ENCODE measurements around the gene ETFA.

ETFA gene

DNA sequence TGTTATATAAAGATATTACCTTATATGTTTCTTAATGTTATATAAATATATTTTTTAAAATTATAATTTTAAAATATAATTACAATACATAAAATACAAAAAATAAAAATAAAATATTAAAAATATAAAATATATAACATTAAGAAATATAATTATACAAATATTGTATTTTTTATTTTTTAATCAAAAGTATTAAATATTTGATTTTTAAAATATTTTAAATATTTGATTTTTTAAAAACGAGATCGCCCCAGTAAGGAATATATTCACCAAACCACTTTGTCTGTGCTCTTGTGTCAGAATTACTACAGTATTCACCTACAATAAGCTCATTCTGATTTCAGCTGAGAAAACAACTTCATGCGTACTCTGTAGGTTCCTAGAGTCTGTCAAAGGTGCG lies 89.1 kb downstream of the ETFA start (continued):
- TF ChIP-seq ZNF501 (tag by site-specific recombination; IDR thresholded peaks at IDR 0.05) (no peak), ZNF155 (tag by site-specific recombination; IDR thresholded peaks at IDR 0.05) (no peak), ZFP3 (tag by site-specific recombination; IDR thresholded peaks at IDR 0.05; ENCODE audit: low read depth) (no peak), ZBTB21 (tag by site-specific recombination; IDR thresholded peaks at IDR 0.05) (no peak), ZFP37 (tag by site-specific recombination; IDR thresholded peaks at IDR 0.05) (no peak), ZNF843 (tag by site-specific recombination; IDR thresholded peaks at IDR 0.05) (no peak)

DNA sequence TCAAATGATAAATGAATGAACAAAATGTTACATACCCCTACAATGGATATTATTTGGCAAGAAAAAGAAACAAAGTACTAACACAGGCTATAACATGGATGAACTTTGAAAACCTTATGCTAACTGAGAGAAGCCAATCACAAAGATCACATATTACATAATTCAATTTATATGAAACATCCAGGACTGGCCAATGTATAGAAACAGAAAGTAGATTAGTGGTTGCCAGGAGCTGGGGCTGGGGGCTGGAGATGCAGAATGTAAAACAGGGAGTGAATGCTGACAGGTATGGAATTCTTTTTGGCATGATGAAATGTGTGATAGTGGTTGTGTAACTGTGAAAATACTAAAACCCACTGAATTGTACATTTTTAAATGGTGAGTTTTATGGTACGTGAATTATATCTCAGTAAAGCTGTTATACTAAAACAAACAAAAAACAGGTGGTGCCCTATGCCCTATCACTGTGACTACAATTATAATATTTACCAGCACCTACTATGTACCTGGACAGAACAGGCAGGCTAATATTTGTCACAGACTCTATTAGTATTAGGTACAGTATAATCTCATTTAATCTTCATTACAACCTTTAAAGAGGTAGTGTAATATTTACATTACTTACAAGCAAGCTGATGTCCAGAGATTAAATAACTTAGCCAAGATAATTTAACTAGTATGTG lies 90.0 kb downstream of the ETFA start:
- Histone ChIP-seq H3K9me3 (ENCODE audit: control insufficient read depth, insufficient read depth, low read depth, low read length) (no peaks in the 10 kb centered on the region), H3K27ac (ENCODE audit: extremely low read depth, low read depth, low read length) (no peak overlapping the region), H3K4me1 (ENCODE audit: control insufficient read depth, insufficient read depth, low read length) (peaks cover 18% of the 10 kb centered on the region), H3K4me3 (ENCODE audit: low read depth, low read length) (no peak overlapping the region), H3K36me3 (ENCODE audit: control insufficient read depth in 2 of 2, insufficient read depth in 1 of 2, low read length in 2 of 2) (peaks cover 12 to 53% of the 10 kb centered on the region in 2 experiments)
- ChIA-PET POLR2A (no interaction called here), CTCF (interaction anchor here (1.1 to 1.5 kb wide), 2 partner anchors 15 to 32 kb away, joined by 3 to 9 read pairs; no protein-coding TSS in a partner anchor)
- TF ChIP-seq ZNF138 (tag by site-specific recombination; IDR thresholded peaks at IDR 0.05; ENCODE audit: borderline replicate concordance) (no peak), ZNF664 (tag by site-specific recombination; IDR thresholded peaks at IDR 0.05) (peak; percentile 89), SP3 (tag by site-specific recombination; IDR thresholded peaks at IDR 0.05) (no peak), ZNF426 (tag by site-specific recombination; IDR thresholded peaks at IDR 0.05) (no peak), ZNF274 (IDR thresholded peaks at IDR 0.05; ENCODE audit: low read length) (no peak), ZNF274 (tag by site-specific recombination; IDR thresholded peaks at IDR 0.05; ENCODE audit: borderline replicate concordance) (no peak), ZNF791 (tag by site-specific recombination; IDR thresholded peaks at IDR 0.05) (no peak)

GRCh38 chr15:76217882-76218217 lies 93.4 kb downstream of the ETFA start:
- no peak for TF ChIP-seq ZNF776 (tag by site-specific recombination; IDR thresholded peaks at IDR 0.05; ENCODE audit: borderline replicate concordance)
- H3K36me3 ChIP-seq (ENCODE audit: control insufficient read depth in 2 of 2, insufficient read depth in 1 of 2, low read length in 2 of 2), result peaks cover 3 to 62% of the 10 kb centered on the region in 2 experiments
- H3K27ac ChIP-seq (ENCODE audit: extremely low read depth, low read depth, low read length), result no peak overlapping the region
- no peaks in the 10 kb centered on the region for H3K9me3 ChIP-seq (ENCODE audit: control insufficient read depth, insufficient read depth, low read depth, low read length)
- H3K4me3 ChIP-seq (ENCODE audit: low read depth, low read length), result no peak overlapping the region
- CTCF ChIA-PET, result interaction anchor here (0.9 to 3.4 kb wide), 4 partner anchors 10 to 68 kb away, joined by 3 to 14 read pairs (median 5); no protein-coding TSS in a partner anchor
- H3K4me1 ChIP-seq (ENCODE audit: control insufficient read depth, insufficient read depth, low read length), result peaks cover 18% of the 10 kb centered on the region
- POLR2A ChIA-PET, result interaction anchor here (0.6 to 1.3 kb wide), 3 partner anchors 27 to 722 kb away, joined by 3 to 4 read pairs (median 3); partner anchors contain the start of gene ISL2

GRCh38 chr15:76217029-76217881 lies 94.0 kb downstream of the ETFA start:
- Histone ChIP-seq H3K36me3 (ENCODE audit: control insufficient read depth in 2 of 2, insufficient read depth in 1 of 2, low read length in 2 of 2) (peaks cover 0 to 65% of the 10 kb centered on the region in 2 experiments; a peak in 2 of 3 replicates), H3K27ac (ENCODE audit: extremely low read depth, low read depth, low read length) (no peak overlapping the region), H3K4me1 (ENCODE audit: control insufficient read depth, insufficient read depth, low read length) (peaks cover 18% of the 10 kb centered on the region), H3K9me3 (ENCODE audit: control insufficient read depth, insufficient read depth, low read depth, low read length) (no peaks in the 10 kb centered on the region), H3K4me3 (ENCODE audit: low read depth, low read length) (no peak overlapping the region)
- CTCF ChIA-PET, result interaction anchor here (0.9 to 3.4 kb wide), 4 partner anchors 10 to 69 kb away, joined by 3 to 14 read pairs (median 5); no protein-coding TSS in a partner anchor
- POLR2A ChIA-PET, result interaction anchor here (0.6 to 1.3 kb wide), 4 partner anchors 26 to 721 kb away, joined by 3 to 4 read pairs (median 3); partner anchors contain the start of gene ISL2
- TF ChIP-seq ZNF366 (tag by site-specific recombination; conservative IDR thresholded peaks at IDR 0.05) (0 out of 2 replicates have a peak, but pooled peaks have one; percentile 28), ZNF843 (tag by site-specific recombination; IDR thresholded peaks at IDR 0.05) (0 out of 2 replicates have a peak, but pooled peaks have one; percentile 44), ZBTB17 (tag by site-specific recombination; IDR thresholded peaks at IDR 0.05) (0 out of 2 replicates have a peak, but pooled peaks have one; percentile 34), WT1 (tag by site-specific recombination; IDR thresholded peaks at IDR 0.05) (0 out of 2 replicates have a peak, but pooled peaks have one; percentile 31), ZNF341 (tag by site-specific recombination; IDR thresholded peaks at IDR 0.05; ENCODE audit: low read depth) (no peak), ZBTB21 (tag by site-specific recombination; IDR thresholded peaks at IDR 0.05) (no peak), SP7 (tag by site-specific recombination; IDR thresholded peaks at IDR 0.05) (0 out of 2 replicates have a peak, but pooled peaks have one; percentile 53), ZNF600 (tag by site-specific recombination; IDR thresholded peaks at IDR 0.05) (peak; percentile 90), ZNF24 (tag by site-specific recombination; IDR thresholded peaks at IDR 0.05) (peak; percentile 56; the same call in 1 of the 2 replicates), ZBTB48 (tag by site-specific recombination; IDR thresholded peaks at IDR 0.05) (no peak), ZBTB20 (tag by site-specific recombination; IDR thresholded peaks at IDR 0.05) (0 out of 2 replicates have a peak, but pooled peaks have one; percentile 23), ZNF561 (tag by site-specific recombination; IDR thresholded peaks at IDR 0.05; ENCODE audit: borderline replicate concordance) (0 out of 2 replicates have a peak, but pooled peaks have one; percentile 41), ZNF776 (tag by site-specific recombination; IDR thresholded peaks at IDR 0.05; ENCODE audit: borderline replicate concordance) (no peak), ZNF202 (tag by site-specific recombination; IDR thresholded peaks at IDR 0.05; ENCODE audit: borderline replicate concordance) (no peak), OSR2 (tag by site-specific recombination; IDR thresholded peaks at IDR 0.05) (peak; percentile 92)
- TF ChIP-seq, protein P1, sequence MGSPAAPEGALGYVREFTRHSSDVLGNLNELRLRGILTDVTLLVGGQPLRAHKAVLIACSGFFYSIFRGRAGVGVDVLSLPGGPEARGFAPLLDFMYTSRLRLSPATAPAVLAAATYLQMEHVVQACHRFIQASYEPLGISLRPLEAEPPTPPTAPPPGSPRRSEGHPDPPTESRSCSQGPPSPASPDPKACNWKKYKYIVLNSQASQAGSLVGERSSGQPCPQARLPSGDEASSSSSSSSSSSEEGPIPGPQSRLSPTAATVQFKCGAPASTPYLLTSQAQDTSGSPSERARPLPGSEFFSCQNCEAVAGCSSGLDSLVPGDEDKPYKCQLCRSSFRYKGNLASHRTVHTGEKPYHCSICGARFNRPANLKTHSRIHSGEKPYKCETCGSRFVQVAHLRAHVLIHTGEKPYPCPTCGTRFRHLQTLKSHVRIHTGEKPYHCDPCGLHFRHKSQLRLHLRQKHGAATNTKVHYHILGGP (tag by site-specific recombination; IDR thresholded peaks at IDR 0.05), result peak; percentile 63

All from HEK293 (cell line).